GM18511 (cell line): ENCODE measurements around the gene GTF2F2.

ENCODE experiments used
- ATAC-seq: cut with Tn5 transposase; IDR thresholded peaks from one replicate; pipeline ENCODE4 v1.9.1; 2021; ENCODE audit warnings: mild to moderate bottlenecking, moderate library complexity; ENCODE audit not compliant: unreplicated experiment

Gene GTF2F2

GRCh38 chr13:45332036-45332830 lies 211.9 kb downstream of the GTF2F2 start:
- no peak for ATAC-seq

- no peak for ATAC-seq
These were observed 212.5 kb downstream of the GTF2F2 start for GRCh38 chr13:45332831-45333219.

GRCh38 chr13:45333251-45333976 lies 213.1 kb downstream of the GTF2F2 start:
- ATAC-seq: no peak
